Karpas-422 (cell line): ENCODE results near the gene RNF217. TPM values are rescaled to one million over a fixed set of nuclear protein-coding genes. Genes with fewer than 3 reads are reported as not detected.

ENCODE experiments used
- DNase-seq: peaks from one replicate; pipeline ENCODE4 v3.0.0-alpha.2; 2015
- H2AFZ ChIP-seq: fragments of 200-600 bp; sonication (generic); 2 replicates; pipeline ENCODE4 v1.6.1; 2014; ENCODE audit warnings: antibody characterized with exemption, low read length, mixed read lengths
- H3K27ac ChIP-seq: fragments of 200-600 bp; sonication (generic); 2 replicates; pipeline ENCODE4 v1.5.1; 2014; ENCODE audit warnings: mild to moderate bottlenecking, low read length, moderate library complexity
- H3K27me3 ChIP-seq: fragments of 200-600 bp; sonication (generic); 2 replicates; pipeline ENCODE4 v1.6.1; 2014; ENCODE audit warnings: low read length, mixed read lengths
- H3K36me3 ChIP-seq: fragments of 200-600 bp; sonication (generic); 2 replicates; pipeline ENCODE4 v1.6.1; 2014; ENCODE audit warnings: low read length, mixed read lengths; ENCODE audit not compliant: insufficient read depth
- H3K4me1 ChIP-seq: fragments of 200-600 bp; sonication (generic); 2 replicates; pipeline ENCODE4 v1.6.1; 2014; ENCODE audit warnings: mild to moderate bottlenecking, low read length, mixed read lengths
- H3K4me2 ChIP-seq: fragments of 200-600 bp; sonication (generic); 2 replicates; pipeline ENCODE4 v1.6.1; 2014; ENCODE audit warnings: low read length, low read depth, mild to moderate bottlenecking; ENCODE audit not compliant: poor library complexity, severe bottlenecking
- H3K4me3 ChIP-seq: fragments of 200-600 bp; sonication (generic); 2 replicates; pipeline ENCODE4 v1.5.1; 2014; ENCODE audit warnings: mild to moderate bottlenecking, antibody characterized with exemption, low read length, mixed read lengths
- H3K79me2 ChIP-seq: fragments of 200-600 bp; sonication (generic); 2 replicates; pipeline ENCODE4 v1.6.1; 2014; ENCODE audit warnings: mild to moderate bottlenecking, low read length, mixed read lengths
- H3K9ac ChIP-seq: fragments of 200-600 bp; sonication (generic); 2 replicates; pipeline ENCODE4 v1.6.0; 2014; ENCODE audit warnings: low read length
- H3K9me2 ChIP-seq: fragments of 200-600 bp; sonication (generic), shearing (Covaris generic); replicated peaks from 2 replicates; pipeline ENCODE4 v1.6.0; 2014; ENCODE audit warnings: mild to moderate bottlenecking, low read length, moderate library complexity; ENCODE audit not compliant: insufficient read depth
- H3K9me3 ChIP-seq: fragments of 300-700, 200-600 bp; sonication (generic); 2 replicates; pipeline ENCODE4 v1.6.1; 2014; ENCODE audit warnings: low read length, mixed read lengths
- H4K20me1 ChIP-seq: fragments of 200-600 bp; sonication (generic); 2 replicates; pipeline ENCODE4 v1.6.1; 2014; ENCODE audit warnings: mild to moderate bottlenecking, antibody characterized with exemption, low read length, low read depth; ENCODE audit not compliant: insufficient read depth
- total RNA-seq: library from RNA; depleted of rRNA; stranded (reverse); fragments of >200 nt; shearing (Covaris generic); gene quantifications from 2 replicates; pipeline ENCODE4 v1.2.3, GENCODE V29; 2014; ENCODE audit warnings: low replicate concordance

Gene RNF217
- total RNA-seq, 1 experiment from 2014 or later, result not detected

- H3K9me2 ChIP-seq, result no peaks in the 10 kb centered on the region
- H4K20me1 ChIP-seq, result no peaks in the 10 kb centered on the region
- H3K4me2 ChIP-seq, result no peak overlapping the region
- H3K4me1 ChIP-seq, result no peaks in the 10 kb centered on the region
- no peaks in the 10 kb centered on the region for H3K79me2 ChIP-seq
- H3K9me3 ChIP-seq, result no peaks in the 10 kb centered on the region
- no peak overlapping the region for H3K9ac ChIP-seq
- H3K36me3 ChIP-seq, result no peaks in the 10 kb centered on the region
- DNase-seq, result no peak
- no peak overlapping the region for H2AFZ ChIP-seq
- no peaks in the 10 kb centered on the region for H3K27me3 ChIP-seq
- H3K27ac ChIP-seq, result no peak overlapping the region
- H3K4me3 ChIP-seq, result no peak overlapping the region
These were observed 24.6 kb upstream of the RNF217 start for GRCh38 chr6:124937645-124938044.

- no peak for DNase-seq
- no peak overlapping the region for H3K9ac ChIP-seq
- H4K20me1 ChIP-seq, result no peaks in the 10 kb centered on the region
- H2AFZ ChIP-seq, result no peak overlapping the region
- H3K4me1 ChIP-seq, result no peaks in the 10 kb centered on the region
- no peak overlapping the region for H3K4me2 ChIP-seq
- H3K9me3 ChIP-seq, result no peaks in the 10 kb centered on the region
- no peaks in the 10 kb centered on the region for H3K27me3 ChIP-seq
- no peak overlapping the region for H3K4me3 ChIP-seq
- no peak overlapping the region for H3K27ac ChIP-seq
- H3K79me2 ChIP-seq, result no peaks in the 10 kb centered on the region
- 0 out of 2 replicates have a peak, but pooled peaks cover 3% of the 10 kb centered on the region for H3K9me2 ChIP-seq
- H3K36me3 ChIP-seq, result no peaks in the 10 kb centered on the region
These were observed 21.0 kb upstream of the RNF217 start for GRCh38 chr6:124941259-124941658.

GRCh38 chr6:124943658-124944057 is 18.6 kb upstream of the RNF217 start:
- Histone ChIP-seq H4K20me1 (no peaks in the 10 kb centered on the region), H2AFZ (no peak overlapping the region), H3K27me3 (no peaks in the 10 kb centered on the region), H3K9me2 (0 out of 2 replicates have a peak, but pooled peaks cover 3% of the 10 kb centered on the region), H3K9ac (no peak overlapping the region), H3K36me3 (no peaks in the 10 kb centered on the region), H3K9me3 (no peaks in the 10 kb centered on the region), H3K4me2 (no peak overlapping the region), H3K79me2 (no peaks in the 10 kb centered on the region), H3K27ac (no peak overlapping the region), H3K4me1 (no peaks in the 10 kb centered on the region), H3K4me3 (no peak overlapping the region)
- no peak for DNase-seq

GRCh38 chr6:124947971-124948451 is 14.2 kb upstream of the RNF217 start:
- Histone ChIP-seq H3K79me2 (no peaks in the 10 kb centered on the region), H3K4me3 (no peak overlapping the region), H3K9ac (no peak overlapping the region), H3K4me1 (no peaks in the 10 kb centered on the region), H3K27me3 (no peaks in the 10 kb centered on the region), H4K20me1 (no peaks in the 10 kb centered on the region), H3K4me2 (no peak overlapping the region), H3K9me2 (0 out of 2 replicates have a peak, but pooled peaks cover 3% of the 10 kb centered on the region), H3K27ac (no peak overlapping the region), H2AFZ (no peak overlapping the region), H3K9me3 (no peaks in the 10 kb centered on the region), H3K36me3 (no peaks in the 10 kb centered on the region)
- DNase-seq, result no peak

GRCh38 chr6:124949706-124950105 is 12.5 kb upstream of the RNF217 start:
- Histone ChIP-seq H3K4me1 (no peaks in the 10 kb centered on the region), H3K9me2 (0 out of 2 replicates have a peak, but pooled peaks cover 3% of the 10 kb centered on the region), H3K36me3 (no peaks in the 10 kb centered on the region), H3K4me2 (no peak overlapping the region), H3K9me3 (no peaks in the 10 kb centered on the region), H2AFZ (no peak overlapping the region), H3K79me2 (no peaks in the 10 kb centered on the region), H3K27ac (no peak overlapping the region), H3K9ac (no peak overlapping the region), H4K20me1 (no peaks in the 10 kb centered on the region), H3K27me3 (no peaks in the 10 kb centered on the region), H3K4me3 (no peak overlapping the region)
- no peak for DNase-seq

GRCh38 chr6:124953808-124954207 is 8.4 kb upstream of the RNF217 start:
- Histone ChIP-seq H3K9me2 (no peaks in the 10 kb centered on the region), H3K27ac (no peak overlapping the region), H3K4me2 (no peak overlapping the region), H2AFZ (no peak overlapping the region), H3K9ac (no peak overlapping the region), H3K79me2 (no peaks in the 10 kb centered on the region), H3K36me3 (no peaks in the 10 kb centered on the region), H3K9me3 (no peaks in the 10 kb centered on the region), H3K4me3 (no peak overlapping the region), H4K20me1 (no peaks in the 10 kb centered on the region), H3K4me1 (no peaks in the 10 kb centered on the region), H3K27me3 (no peaks in the 10 kb centered on the region)
- no peak for DNase-seq

GRCh38 chr6:124955108-124955856 is 7.0 kb upstream of the RNF217 start:
- no peak overlapping the region for H2AFZ ChIP-seq
- no peak for DNase-seq
- H3K36me3 ChIP-seq, result no peaks in the 10 kb centered on the region
- H3K9me3 ChIP-seq, result no peaks in the 10 kb centered on the region
- no peak overlapping the region for H3K4me2 ChIP-seq
- no peaks in the 10 kb centered on the region for H3K79me2 ChIP-seq
- no peaks in the 10 kb centered on the region for H4K20me1 ChIP-seq
- H3K27me3 ChIP-seq, result no peaks in the 10 kb centered on the region
- H3K27ac ChIP-seq, result no peak overlapping the region
- no peaks in the 10 kb centered on the region for H3K9me2 ChIP-seq
- H3K9ac ChIP-seq, result no peak overlapping the region
- H3K4me3 ChIP-seq, result no peak overlapping the region
- H3K4me1 ChIP-seq, result no peaks in the 10 kb centered on the region

- Histone ChIP-seq H3K4me3 (no peak overlapping the region), H3K27ac (no peak overlapping the region), H3K79me2 (no peaks in the 10 kb centered on the region), H3K36me3 (no peaks in the 10 kb centered on the region), H2AFZ (no peak overlapping the region), H4K20me1 (no peaks in the 10 kb centered on the region), H3K27me3 (no peaks in the 10 kb centered on the region), H3K9ac (no peak overlapping the region), H3K4me2 (no peak overlapping the region), H3K4me1 (no peaks in the 10 kb centered on the region), H3K9me2 (no peaks in the 10 kb centered on the region), H3K9me3 (no peaks in the 10 kb centered on the region)
- no peak for DNase-seq
These were observed 6.2 kb upstream of the RNF217 start for GRCh38 chr6:124956018-124956417.
